SK-N-SH (cell line): ENCODE data around the gene UBTD1. TPM values are rescaled to one million over a fixed set of nuclear protein-coding genes. Genes with fewer than 3 reads are reported as not detected.

ENCODE experiments used
- CTCF ChIA-PET: fragments of 300-600, 350-600 bp; formaldehyde crosslinking; extraction: SDS; loops from one replicate; lab custom pipeline; 2021; lab: Yijun Ruan, JAX
- POLR2A ChIA-PET: fragments of 350-600 bp; sonication (Branson Sonifier 250); formaldehyde crosslinking; extraction: SDS; loops from one replicate; lab custom pipeline; 2020; ENCODE audit warnings: antibody characterized with exemption, inconsistent platforms; lab: Yijun Ruan, JAX
- DNase-seq: peaks from one replicate; pipeline ENCODE4 v3.0.0; 2012
- H2AFZ ChIP-seq: fragments of 200-600 bp; sonication (generic); 2 replicates; pipeline ENCODE4 v1.8.1; 2016; ENCODE audit warnings: antibody characterized with exemption, mild to moderate bottlenecking, low read depth
- H3F3A ChIP-seq: fragments of 200-600 bp; sonication (generic); replicated peaks from 2 replicates; pipeline ENCODE3; 2016; ENCODE audit warnings: antibody characterized with exemption, mild to moderate bottlenecking; ENCODE audit not compliant: insufficient read depth
- H3K27ac ChIP-seq, 2 experiments: fragments of 200-500 bp in 1 of 2; fragments of 200-600 bp in 1 of 2; sonication (Bioruptor generic) in 1 of 2; sonication (generic), shearing (Covaris generic) in 1 of 2; 2 replicates each; pipeline versions ENCODE4 v1.5.1 to v1.6.1; 2014 to 2016; ENCODE audit warnings: low read depth in 2 of 2, inconsistent platforms in 1 of 2, low read length in 1 of 2, mild to moderate bottlenecking in 1 of 2, mixed read lengths in 1 of 2
- H3K27me3 ChIP-seq: fragments of 200-600 bp; sonication (generic), shearing (Covaris generic); 2 replicates; pipeline ENCODE4 v1.6.1; 2016; ENCODE audit warnings: mixed run types; ENCODE audit not compliant: insufficient read depth
- H3K36me3 ChIP-seq, 2 experiments: fragments of 200-500 bp in 1 of 2; fragments of 200-600 bp in 1 of 2; sonication (Bioruptor generic) in 1 of 2; sonication (generic) in 1 of 2; replicated peaks in 1 of 2; 2 replicates each; pipeline versions ENCODE3 to v1.5.1; 2014 to 2016; ENCODE audit warnings: low read length in 1 of 2, mild to moderate bottlenecking in 1 of 2; ENCODE audit not compliant: insufficient read depth in 2 of 2, control insufficient read depth in 1 of 2
- H3K4me1 ChIP-seq, 2 experiments: fragments of 200-500 bp in 1 of 2; fragments of 200-600 bp in 1 of 2; sonication (Bioruptor generic) in 1 of 2; sonication (generic), shearing (Covaris generic) in 1 of 2; 2 replicates each; pipeline versions ENCODE4 v1.5.1 to v1.6.1; 2014 to 2016; ENCODE audit warnings: low read depth in 1 of 2, low read length in 1 of 2, mixed run types in 1 of 2; ENCODE audit not compliant: insufficient read depth in 2 of 2, control insufficient read depth in 1 of 2
- H3K4me2 ChIP-seq: fragments of 200-600 bp; sonication (generic), shearing (Covaris generic); 2 replicates; pipeline ENCODE4 v1.6.1; 2017; ENCODE audit warnings: mixed run types
- H3K4me3 ChIP-seq, 2 experiments: fragments of 200-500 bp in 1 of 2; fragments of 200-600 bp in 1 of 2; sonication (Bioruptor generic) in 1 of 2; sonication (generic), shearing (Covaris generic) in 1 of 2; 2 replicates each; pipeline versions ENCODE4 v1.5.1 to v1.8.1; 2014 to 2016; ENCODE audit warnings: low read depth in 2 of 2, inconsistent platforms in 1 of 2, low read length in 1 of 2, mild to moderate bottlenecking in 1 of 2, mixed read lengths in 1 of 2, moderate library complexity in 1 of 2
- H3K79me2 ChIP-seq: fragments of 200-600 bp; sonication (generic); 2 replicates; pipeline ENCODE4 v1.8.1; 2017; ENCODE audit warnings: mild to moderate bottlenecking; ENCODE audit not compliant: insufficient read depth
- H3K9ac ChIP-seq: fragments of 200-600 bp; sonication (generic); 2 replicates; pipeline ENCODE4 v1.6.1; 2017; ENCODE audit warnings: mixed run types
- H3K9me2 ChIP-seq: fragments of 200-600 bp; sonication (generic); 2 replicates; pipeline ENCODE4 v1.6.1; 2017; ENCODE audit warnings: mixed run types
- H3K9me3 ChIP-seq: fragments of 200-600 bp; sonication (generic); 2 replicates; pipeline ENCODE4 v1.6.1; 2017; ENCODE audit warnings: mixed run types, mild to moderate bottlenecking, moderate library complexity
- H4K20me1 ChIP-seq: fragments of 200-600 bp; sonication (generic); 2 replicates; pipeline ENCODE4 v1.6.1; 2017; ENCODE audit warnings: mild to moderate bottlenecking, mixed run types; ENCODE audit not compliant: insufficient read depth
- ELF1 ChIP-seq: IDR thresholded peaks from 2 replicates; pipeline ENCODE4 v1.4.0; 2012
- FOSL2 ChIP-seq: IDR thresholded peaks from 2 replicates; pipeline ENCODE4 v1.4.0; 2012; ENCODE audit warnings: low read depth, mild to moderate bottlenecking, moderate library complexity, borderline replicate concordance
- FOXM1 ChIP-seq: IDR thresholded peaks from 2 replicates; pipeline ENCODE4 v1.4.0; 2012; ENCODE audit warnings: low read depth, mild to moderate bottlenecking
- IRF3 ChIP-seq: fragments of 150-350 bp; IDR thresholded peaks from 2 replicates; pipeline ENCODE4 v1.6.1; 2016; ENCODE audit warnings: mild to moderate bottlenecking, low read depth, low read length
- MXI1 ChIP-seq: IDR thresholded peaks from 2 replicates; pipeline ENCODE4 v1.6.1; 2012; ENCODE audit warnings: mild to moderate bottlenecking, low read depth, low read length, improper control_type of control experiment
- NRF1 ChIP-seq: IDR thresholded peaks from 2 replicates; pipeline ENCODE4 v1.6.1; 2012; ENCODE audit warnings: low read depth, mild to moderate bottlenecking, low read length
- PBX3 ChIP-seq: IDR thresholded peaks from 2 replicates; pipeline ENCODE4; 2012
- POLR2AphosphoS5 ChIP-seq: IDR thresholded peaks from 2 replicates; pipeline ENCODE4 v1.6.1; 2012; ENCODE audit warnings: low read depth, low read length
- RFX5 ChIP-seq: IDR thresholded peaks from 2 replicates; pipeline ENCODE4 v1.6.1; 2012; ENCODE audit warnings: mild to moderate bottlenecking, improper control_type of control experiment, low read length
- RXRA ChIP-seq: IDR thresholded peaks from 2 replicates; pipeline ENCODE4 v1.4.0; 2012; ENCODE audit warnings: low read depth, mild to moderate bottlenecking, borderline replicate concordance
- TAF1 ChIP-seq: IDR thresholded peaks from 2 replicates; pipeline ENCODE4 v1.6.1; 2012; ENCODE audit warnings: low read depth, mild to moderate bottlenecking, low read length, moderate library complexity, borderline replicate concordance
- TEAD4 ChIP-seq: IDR thresholded peaks from 2 replicates; pipeline ENCODE4 v1.4.0; 2012; ENCODE audit warnings: mild to moderate bottlenecking, borderline replicate concordance; ENCODE audit not compliant: insufficient read depth
- YY1 ChIP-seq: IDR thresholded peaks from 2 replicates; pipeline ENCODE4 v1.4.0; 2012; ENCODE audit warnings: low read depth, mild to moderate bottlenecking
- ZBTB33 ChIP-seq: IDR thresholded peaks from 2 replicates; pipeline ENCODE4 v1.4.0; 2012; ENCODE audit warnings: low read depth, borderline replicate concordance
- WGBS: methylation state at CpG from one replicate; pipeline ENCODE4 v1.1.6; 2017; ENCODE audit warnings: low lambda C conversion rate; 5-methylcytosine and 5-hydroxymethylcytosine counted together
- polyA plus RNA-seq, 3 experiments: library from polyadenylated mRNA; depleted of rRNA; stranded (reverse); fragments of >200 nt; gene quantifications; 2 replicates each; pipeline ENCODE4 v1.2.3, GENCODE V29; 2012
- TF ChIP-seq, protein P1 (sequence below): IDR thresholded peaks from 2 replicates; pipeline ENCODE4 v1.4.0; 2012; ENCODE audit warnings: low read depth
- TF ChIP-seq, protein P2 (sequence below): fragments of 150-350 bp; IDR thresholded peaks from 2 replicates; pipeline ENCODE4 v1.6.1; 2017; ENCODE audit warnings: antibody characterized with exemption, low read length, low read depth, borderline replicate concordance
- TF ChIP-seq, protein P3 (sequence below): IDR thresholded peaks from 2 replicates; pipeline ENCODE4 v1.4.0; 2012; ENCODE audit warnings: low read depth, borderline replicate concordance

The UBTD1 gene
- polyA plus RNA-seq, 1 of the 3 experiments (the other 2 are of a cell fraction): 38.8 TPM

DNA sequence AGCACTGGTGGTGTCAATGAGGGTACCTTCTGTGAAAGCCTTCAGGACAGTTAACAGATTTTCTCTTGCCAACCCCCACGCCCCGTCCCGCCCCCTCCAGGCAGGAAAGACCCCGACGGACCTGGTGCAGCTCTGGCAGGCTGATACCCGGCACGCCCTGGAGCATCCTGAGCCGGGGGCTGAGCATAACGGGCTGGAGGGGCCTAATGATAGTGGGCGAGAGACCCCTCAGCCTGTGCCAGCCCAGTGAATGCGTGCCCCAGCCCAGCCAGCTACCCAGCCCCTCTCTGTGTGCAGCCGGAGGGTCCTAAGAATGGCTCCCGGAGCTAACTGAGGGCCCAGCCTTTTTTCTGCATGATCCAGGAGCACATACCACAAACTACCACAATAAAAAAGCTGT is 84.8 kb downstream of the UBTD1 start:
- DNase-seq: peak; percentile 22
- no peaks in the 10 kb centered on the region for H3K36me3 ChIP-seq
- WGBS: 95% methylated on average over 6 of the region's 13 CpGs
- no peaks in the 10 kb centered on the region for H3K9me2 ChIP-seq
- H2AFZ ChIP-seq: peak overlapping the region; percentile 85; the same call in 1 of the 2 replicates
- H3F3A ChIP-seq: no peaks in the 10 kb centered on the region
- H3K4me2 ChIP-seq: no peak overlapping the region
- H3K79me2 ChIP-seq: no peaks in the 10 kb centered on the region
- peak overlapping the region in 1 of 2 experiments; percentile 62; a peak in 2 of 4 replicates for H3K27ac ChIP-seq
- H4K20me1 ChIP-seq: no peaks in the 10 kb centered on the region
- no peak for TF ChIP-seq IRF3
- TF ChIP-seq TAF1: no peak
- TF ChIP-seq RXRA: no peak
- no peak for TF ChIP-seq MXI1
- TF ChIP-seq YY1: no peak
- no peak for TF ChIP-seq TEAD4
- TF ChIP-seq FOSL2: no peak
- no peak for TF ChIP-seq FOXM1
- no peak for TF ChIP-seq ZBTB33
- no peak for TF ChIP-seq ELF1
- no peak for TF ChIP-seq NRF1
- H3K27me3 ChIP-seq: no peaks in the 10 kb centered on the region
- no peaks in the 10 kb centered on the region for H3K9me3 ChIP-seq
- CTCF ChIA-PET: interaction anchor here (1.4 to 7.1 kb wide), 3 partner anchors 12 to 30 kb away, joined by 4 to 60 read pairs (median 7); partner anchors contain the start of gene ANKRD2
- no peak overlapping the region for H3K9ac ChIP-seq
- no peak overlapping the region for H3K4me3 ChIP-seq
- POLR2A ChIA-PET: interaction anchor here (0.9 kb wide), 1 partner anchor 10 kb away, joined by 3 read pairs; no protein-coding TSS in a partner anchor
- peaks cover 0 to 21% of the 10 kb centered on the region in 2 experiments; a peak in 1 of 4 replicates for H3K4me1 ChIP-seq

DNA sequence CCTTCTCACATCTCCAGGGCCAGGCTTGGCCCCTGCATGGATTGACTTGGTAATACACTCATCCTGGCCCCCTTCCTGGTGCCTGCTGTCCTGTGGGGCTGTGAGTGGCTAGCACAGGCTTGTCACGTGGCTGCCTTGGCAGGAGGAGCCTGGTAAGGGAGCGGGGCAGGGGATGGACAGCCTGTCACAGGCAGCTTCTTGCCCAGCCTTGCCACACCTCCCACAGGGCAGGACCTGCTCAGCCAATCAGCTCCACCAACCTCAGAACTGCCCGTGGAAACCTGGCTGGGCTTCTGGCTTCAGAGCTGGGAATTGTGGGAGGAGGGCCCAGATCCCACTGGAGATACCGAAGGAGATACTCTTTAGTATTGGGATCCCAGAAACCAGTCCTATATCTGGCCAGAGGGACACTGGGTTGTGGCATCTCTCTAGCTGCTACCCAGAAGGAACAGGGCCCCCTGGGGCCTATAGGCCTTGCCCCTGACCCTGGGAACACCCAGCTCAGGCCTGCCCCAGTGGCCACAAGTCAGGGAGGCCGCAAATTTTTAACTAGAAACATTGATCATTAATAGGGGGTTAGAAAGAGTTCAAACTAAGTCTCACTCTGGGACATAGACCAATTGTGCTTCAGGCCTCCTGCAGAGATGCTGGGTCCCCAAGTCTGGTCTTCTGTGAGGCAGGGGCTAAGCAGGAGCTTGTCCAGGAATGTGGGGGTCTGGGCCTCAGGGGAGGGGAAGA is 85.5 kb downstream of the UBTD1 start, which contains the start of gene HOGA1:
HOGA1 (plus strand) TSS at position 330 of the 738 bp plus-strand sequence; CDS start at position 645, 315 bp downstream.
- no peaks in the 10 kb centered on the region for H3K79me2 ChIP-seq
- no peaks in the 10 kb centered on the region for H3K9me2 ChIP-seq
- no peaks in the 10 kb centered on the region for H3K36me3 ChIP-seq
- no peaks in the 10 kb centered on the region for H4K20me1 ChIP-seq
- peak within 1 kb of the TSS; percentile 16 to 72; a peak in 3 of 4 replicates for H3K27ac ChIP-seq
- ChIA-PET CTCF (interaction anchor here (1.4 to 7.1 kb wide), 3 partner anchors 12 to 31 kb away, joined by 4 to 60 read pairs (median 7); partner anchors contain the start of gene ANKRD2), POLR2A (interaction anchor here (0.9 to 1.3 kb wide), 2 partner anchors 9 to 100 kb away, joined by 3 to 4 read pairs; no protein-coding TSS in a partner anchor)
- H2AFZ ChIP-seq: peak within 1 kb of the TSS; percentile 85; the same call in 1 of the 2 replicates
- WGBS: 88% methylated on average over 1 of the region's 5 CpGs
- H3K27me3 ChIP-seq: no peaks in the 10 kb centered on the region
- no peak within 1 kb of the TSS for H3K9ac ChIP-seq
- H3F3A ChIP-seq: no peaks in the 10 kb centered on the region
- peaks cover 0 to 21% of the 10 kb centered on the region in 2 experiments; a peak in 1 of 4 replicates for H3K4me1 ChIP-seq
- peak; percentile 89 for DNase-seq
- no peak within 1 kb of the TSS; a peak in 1 of 4 replicates for H3K4me3 ChIP-seq
- H3K4me2 ChIP-seq: peak within 1 kb of the TSS; percentile 0; the same call in 1 of the 2 replicates
- H3K9me3 ChIP-seq: no peaks in the 10 kb centered on the region
- TF ChIP-seq, protein P1, sequence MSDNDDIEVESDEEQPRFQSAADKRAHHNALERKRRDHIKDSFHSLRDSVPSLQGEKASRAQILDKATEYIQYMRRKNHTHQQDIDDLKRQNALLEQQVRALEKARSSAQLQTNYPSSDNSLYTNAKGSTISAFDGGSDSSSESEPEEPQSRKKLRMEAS: peak; percentile 62; the same call in 1 of the 2 replicates
- TF ChIP-seq, protein P2, sequence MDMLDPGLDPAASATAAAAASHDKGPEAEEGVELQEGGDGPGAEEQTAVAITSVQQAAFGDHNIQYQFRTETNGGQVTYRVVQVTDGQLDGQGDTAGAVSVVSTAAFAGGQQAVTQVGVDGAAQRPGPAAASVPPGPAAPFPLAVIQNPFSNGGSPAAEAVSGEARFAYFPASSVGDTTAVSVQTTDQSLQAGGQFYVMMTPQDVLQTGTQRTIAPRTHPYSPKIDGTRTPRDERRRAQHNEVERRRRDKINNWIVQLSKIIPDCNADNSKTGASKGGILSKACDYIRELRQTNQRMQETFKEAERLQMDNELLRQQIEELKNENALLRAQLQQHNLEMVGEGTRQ: peak; percentile 49; the same call in 1 of the 2 replicates
- TF ChIP-seq RXRA (no peak), POLR2AphosphoS5 (0 out of 2 replicates have a peak, but pooled peaks have one; percentile 30), MXI1 (peak; percentile 84), ELF1 (no peak), PBX3 (peak; percentile 40; the same call in 1 of the 2 replicates), RFX5 (peak; percentile 64; the same call in 1 of the 2 replicates)
- TF ChIP-seq, protein P3, sequence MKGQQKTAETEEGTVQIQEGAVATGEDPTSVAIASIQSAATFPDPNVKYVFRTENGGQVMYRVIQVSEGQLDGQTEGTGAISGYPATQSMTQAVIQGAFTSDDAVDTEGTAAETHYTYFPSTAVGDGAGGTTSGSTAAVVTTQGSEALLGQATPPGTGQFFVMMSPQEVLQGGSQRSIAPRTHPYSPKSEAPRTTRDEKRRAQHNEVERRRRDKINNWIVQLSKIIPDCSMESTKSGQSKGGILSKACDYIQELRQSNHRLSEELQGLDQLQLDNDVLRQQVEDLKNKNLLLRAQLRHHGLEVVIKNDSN: peak; percentile 89
